HEK293 (cell line): ENCODE data around the gene MACROD1.
A peak's percentile ranks its signal among the peaks of the same experiment; 100 is the strongest.

Experiments used
- EGR2 ChIP-seq: fragments of 450-650 bp; formaldehyde crosslinking; IDR thresholded peaks from 2 replicates; pipeline ENCODE4 v1.5.1; 2016; ENCODE audit warnings: low read depth, missing biosample characterization, missing genetic modification characterization
- KLF1 ChIP-seq: fragments of 450-650 bp; formaldehyde crosslinking; IDR thresholded peaks from 2 replicates; pipeline ENCODE4 v1.5.1; 2016; ENCODE audit warnings: missing biosample characterization, missing genetic modification characterization
- KLF10 ChIP-seq: fragments of 450-650 bp; IDR thresholded peaks from 2 replicates; pipeline ENCODE4 v1.5.1; 2018; ENCODE audit warnings: missing biosample characterization, mild to moderate bottlenecking, missing genetic modification characterization
- KLF7 ChIP-seq: fragments of 450-650 bp; formaldehyde crosslinking; IDR thresholded peaks from 2 replicates; pipeline ENCODE4 v1.5.1; 2016; ENCODE audit warnings: missing biosample characterization, missing genetic modification characterization, borderline replicate concordance
- SETDB1 ChIP-seq: IDR thresholded peaks from one replicate; pipeline ENCODE4 v1.6.1; 2017; ENCODE audit warnings: mild to moderate bottlenecking, low read length, moderate library complexity, mixed read lengths; ENCODE audit not compliant: insufficient read length
- ZBTB8A ChIP-seq: fragments of 450-650 bp; formaldehyde crosslinking; IDR thresholded peaks from 2 replicates; pipeline ENCODE4 v1.5.1; 2016; ENCODE audit warnings: missing biosample characterization, missing genetic modification characterization
- ZNF354C ChIP-seq: fragments of 450-650 bp; formaldehyde crosslinking; IDR thresholded peaks from 2 replicates; pipeline ENCODE4 v1.5.1; 2016; ENCODE audit warnings: missing biosample characterization, missing genetic modification characterization, low read depth, borderline replicate concordance
- ZNF404 ChIP-seq: fragments of 450-650 bp; formaldehyde crosslinking; IDR thresholded peaks from 2 replicates; pipeline ENCODE4 v1.5.1; 2017; ENCODE audit warnings: missing biosample characterization, missing genetic modification characterization
- ZNF416 ChIP-seq: fragments of 450-650 bp; formaldehyde crosslinking; IDR thresholded peaks from 2 replicates; pipeline ENCODE4 v1.5.1; 2016; ENCODE audit warnings: missing biosample characterization, missing genetic modification characterization
- ZNF571 ChIP-seq: fragments of 450-650 bp; formaldehyde crosslinking; IDR thresholded peaks from 2 replicates; pipeline ENCODE4 v1.5.0; 2017; ENCODE audit warnings: missing biosample characterization, missing genetic modification characterization
- ZNF629 ChIP-seq: fragments of 450-650 bp; formaldehyde crosslinking; IDR thresholded peaks from 2 replicates; pipeline ENCODE4 v1.5.1; 2017; ENCODE audit warnings: missing biosample characterization, missing genetic modification characterization
- ZNF76 ChIP-seq: fragments of 450-650 bp; formaldehyde crosslinking; IDR thresholded peaks from 2 replicates; pipeline ENCODE4; 2016; ENCODE audit warnings: low read depth, missing biosample characterization, missing genetic modification characterization, borderline replicate concordance
- ZNF791 ChIP-seq: fragments of 450-650 bp; formaldehyde crosslinking; IDR thresholded peaks from 2 replicates; pipeline ENCODE4 v1.5.1; 2016; ENCODE audit warnings: missing biosample characterization, missing genetic modification characterization
- TF ChIP-seq, protein P1 (sequence below): fragments of 450-650 bp; formaldehyde crosslinking; IDR thresholded peaks from 2 replicates; pipeline ENCODE4 v1.5.1; 2017; ENCODE audit warnings: missing biosample characterization, missing genetic modification characterization
- TF ChIP-seq, protein P2 (sequence below): fragments of 450-650 bp; formaldehyde crosslinking; IDR thresholded peaks from 2 replicates; pipeline ENCODE4 v1.5.1; 2016; ENCODE audit warnings: missing biosample characterization, missing genetic modification characterization
- TF ChIP-seq, protein P3 (sequence below): fragments of 450-650 bp; formaldehyde crosslinking; IDR thresholded peaks from 2 replicates; pipeline ENCODE4 v1.5.1; 2016; ENCODE audit warnings: missing biosample characterization, missing genetic modification characterization
- TF ChIP-seq, protein P4 (sequence below): fragments of 450-650 bp; formaldehyde crosslinking; IDR thresholded peaks from 2 replicates; pipeline ENCODE4 v1.5.1; 2016; ENCODE audit warnings: missing biosample characterization, missing genetic modification characterization, low read depth
- TF ChIP-seq, protein P5 (sequence below): fragments of 450-650 bp; formaldehyde crosslinking; IDR thresholded peaks from 2 replicates; pipeline ENCODE4 v1.5.1; 2016; ENCODE audit warnings: missing biosample characterization, missing genetic modification characterization, borderline replicate concordance
- TF ChIP-seq, protein P6 (sequence below): fragments of 450-650 bp; formaldehyde crosslinking; IDR thresholded peaks from 2 replicates; pipeline ENCODE4 v1.5.1; 2017; ENCODE audit warnings: missing biosample characterization, missing genetic modification characterization

The MACROD1 gene

DNA sequence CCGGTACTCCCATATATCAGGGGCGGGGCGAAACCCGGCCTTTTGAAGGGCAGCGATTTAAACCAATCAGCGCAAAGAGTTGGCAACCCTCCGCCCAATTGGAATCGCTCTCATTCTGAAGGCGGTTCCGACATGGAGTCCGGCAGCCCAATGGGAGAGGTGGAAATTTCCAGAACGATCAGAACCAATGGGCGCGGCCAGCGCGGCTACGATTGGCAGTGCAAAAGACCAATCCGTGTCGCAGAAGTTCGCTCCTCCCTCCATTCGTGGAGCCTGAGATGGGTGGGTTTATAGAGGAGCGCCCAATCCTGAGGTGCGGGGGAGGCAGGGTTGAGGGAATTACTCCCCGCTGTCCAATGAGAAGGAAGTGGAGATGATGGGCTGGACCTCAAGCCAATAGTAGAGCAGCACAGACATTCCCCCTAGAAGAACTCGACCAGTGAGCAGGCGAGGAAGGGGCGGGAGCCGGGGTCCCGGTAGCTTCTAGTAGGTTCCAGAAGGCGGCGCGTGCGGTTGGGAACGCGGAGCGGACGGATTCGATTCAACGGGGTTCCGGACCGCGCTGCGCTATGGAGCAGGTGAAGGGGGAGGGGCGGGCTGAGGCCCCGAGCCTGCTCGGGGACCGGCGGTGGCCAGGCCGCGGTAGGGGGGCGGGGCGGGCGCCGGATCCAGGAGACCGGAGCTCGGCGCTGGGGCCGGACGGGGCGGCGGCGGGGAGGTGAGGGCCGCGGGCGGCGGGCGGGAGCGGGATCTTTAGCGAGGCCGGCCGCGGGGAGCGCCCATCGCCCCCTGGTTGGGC is 20.0 kb upstream of the MACROD1 start, which contains the start of gene STIP1 (continued):
- TF ChIP-seq ZNF629 = no peak
- TF ChIP-seq, protein P1, sequence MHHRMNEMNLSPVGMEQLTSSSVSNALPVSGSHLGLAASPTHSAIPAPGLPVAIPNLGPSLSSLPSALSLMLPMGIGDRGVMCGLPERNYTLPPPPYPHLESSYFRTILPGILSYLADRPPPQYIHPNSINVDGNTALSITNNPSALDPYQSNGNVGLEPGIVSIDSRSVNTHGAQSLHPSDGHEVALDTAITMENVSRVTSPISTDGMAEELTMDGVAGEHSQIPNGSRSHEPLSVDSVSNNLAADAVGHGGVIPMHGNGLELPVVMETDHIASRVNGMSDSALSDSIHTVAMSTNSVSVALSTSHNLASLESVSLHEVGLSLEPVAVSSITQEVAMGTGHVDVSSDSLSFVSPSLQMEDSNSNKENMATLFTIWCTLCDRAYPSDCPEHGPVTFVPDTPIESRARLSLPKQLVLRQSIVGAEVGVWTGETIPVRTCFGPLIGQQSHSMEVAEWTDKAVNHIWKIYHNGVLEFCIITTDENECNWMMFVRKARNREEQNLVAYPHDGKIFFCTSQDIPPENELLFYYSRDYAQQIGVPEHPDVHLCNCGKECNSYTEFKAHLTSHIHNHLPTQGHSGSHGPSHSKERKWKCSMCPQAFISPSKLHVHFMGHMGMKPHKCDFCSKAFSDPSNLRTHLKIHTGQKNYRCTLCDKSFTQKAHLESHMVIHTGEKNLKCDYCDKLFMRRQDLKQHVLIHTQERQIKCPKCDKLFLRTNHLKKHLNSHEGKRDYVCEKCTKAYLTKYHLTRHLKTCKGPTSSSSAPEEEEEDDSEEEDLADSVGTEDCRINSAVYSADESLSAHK (tag by site-specific recombination) = no peak
- TF ChIP-seq ZNF354C = no peak
- TF ChIP-seq KLF1 (tag by site-specific recombination) = peak; percentile 64; the same call in 1 of the 2 replicates
- peak; percentile 72 for TF ChIP-seq EGR2 (tag by site-specific recombination)
- no peak for TF ChIP-seq SETDB1
- TF ChIP-seq, protein P2, sequence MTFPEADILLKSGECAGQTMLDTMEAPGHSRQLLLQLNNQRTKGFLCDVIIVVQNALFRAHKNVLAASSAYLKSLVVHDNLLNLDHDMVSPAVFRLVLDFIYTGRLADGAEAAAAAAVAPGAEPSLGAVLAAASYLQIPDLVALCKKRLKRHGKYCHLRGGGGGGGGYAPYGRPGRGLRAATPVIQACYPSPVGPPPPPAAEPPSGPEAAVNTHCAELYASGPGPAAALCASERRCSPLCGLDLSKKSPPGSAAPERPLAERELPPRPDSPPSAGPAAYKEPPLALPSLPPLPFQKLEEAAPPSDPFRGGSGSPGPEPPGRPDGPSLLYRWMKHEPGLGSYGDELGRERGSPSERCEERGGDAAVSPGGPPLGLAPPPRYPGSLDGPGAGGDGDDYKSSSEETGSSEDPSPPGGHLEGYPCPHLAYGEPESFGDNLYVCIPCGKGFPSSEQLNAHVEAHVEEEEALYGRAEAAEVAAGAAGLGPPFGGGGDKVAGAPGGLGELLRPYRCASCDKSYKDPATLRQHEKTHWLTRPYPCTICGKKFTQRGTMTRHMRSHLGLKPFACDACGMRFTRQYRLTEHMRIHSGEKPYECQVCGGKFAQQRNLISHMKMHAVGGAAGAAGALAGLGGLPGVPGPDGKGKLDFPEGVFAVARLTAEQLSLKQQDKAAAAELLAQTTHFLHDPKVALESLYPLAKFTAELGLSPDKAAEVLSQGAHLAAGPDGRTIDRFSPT (tag by site-specific recombination) = no peak
- TF ChIP-seq, protein P3, sequence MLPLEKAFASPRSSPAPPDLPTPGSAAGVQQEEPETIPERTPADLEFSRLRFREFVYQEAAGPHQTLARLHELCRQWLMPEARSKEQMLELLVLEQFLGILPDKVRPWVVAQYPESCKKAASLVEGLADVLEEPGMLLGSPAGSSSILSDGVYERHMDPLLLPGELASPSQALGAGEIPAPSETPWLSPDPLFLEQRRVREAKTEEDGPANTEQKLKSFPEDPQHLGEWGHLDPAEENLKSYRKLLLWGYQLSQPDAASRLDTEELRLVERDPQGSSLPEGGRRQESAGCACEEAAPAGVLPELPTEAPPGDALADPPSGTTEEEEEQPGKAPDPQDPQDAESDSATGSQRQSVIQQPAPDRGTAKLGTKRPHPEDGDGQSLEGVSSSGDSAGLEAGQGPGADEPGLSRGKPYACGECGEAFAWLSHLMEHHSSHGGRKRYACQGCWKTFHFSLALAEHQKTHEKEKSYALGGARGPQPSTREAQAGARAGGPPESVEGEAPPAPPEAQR (tag by site-specific recombination) = no peak
- TF ChIP-seq, protein P4, sequence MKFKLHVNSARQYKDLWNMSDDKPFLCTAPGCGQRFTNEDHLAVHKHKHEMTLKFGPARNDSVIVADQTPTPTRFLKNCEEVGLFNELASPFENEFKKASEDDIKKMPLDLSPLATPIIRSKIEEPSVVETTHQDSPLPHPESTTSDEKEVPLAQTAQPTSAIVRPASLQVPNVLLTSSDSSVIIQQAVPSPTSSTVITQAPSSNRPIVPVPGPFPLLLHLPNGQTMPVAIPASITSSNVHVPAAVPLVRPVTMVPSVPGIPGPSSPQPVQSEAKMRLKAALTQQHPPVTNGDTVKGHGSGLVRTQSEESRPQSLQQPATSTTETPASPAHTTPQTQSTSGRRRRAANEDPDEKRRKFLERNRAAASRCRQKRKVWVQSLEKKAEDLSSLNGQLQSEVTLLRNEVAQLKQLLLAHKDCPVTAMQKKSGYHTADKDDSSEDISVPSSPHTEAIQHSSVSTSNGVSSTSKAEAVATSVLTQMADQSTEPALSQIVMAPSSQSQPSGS (tag by site-specific recombination) = no peak
- TF ChIP-seq, protein P5, sequence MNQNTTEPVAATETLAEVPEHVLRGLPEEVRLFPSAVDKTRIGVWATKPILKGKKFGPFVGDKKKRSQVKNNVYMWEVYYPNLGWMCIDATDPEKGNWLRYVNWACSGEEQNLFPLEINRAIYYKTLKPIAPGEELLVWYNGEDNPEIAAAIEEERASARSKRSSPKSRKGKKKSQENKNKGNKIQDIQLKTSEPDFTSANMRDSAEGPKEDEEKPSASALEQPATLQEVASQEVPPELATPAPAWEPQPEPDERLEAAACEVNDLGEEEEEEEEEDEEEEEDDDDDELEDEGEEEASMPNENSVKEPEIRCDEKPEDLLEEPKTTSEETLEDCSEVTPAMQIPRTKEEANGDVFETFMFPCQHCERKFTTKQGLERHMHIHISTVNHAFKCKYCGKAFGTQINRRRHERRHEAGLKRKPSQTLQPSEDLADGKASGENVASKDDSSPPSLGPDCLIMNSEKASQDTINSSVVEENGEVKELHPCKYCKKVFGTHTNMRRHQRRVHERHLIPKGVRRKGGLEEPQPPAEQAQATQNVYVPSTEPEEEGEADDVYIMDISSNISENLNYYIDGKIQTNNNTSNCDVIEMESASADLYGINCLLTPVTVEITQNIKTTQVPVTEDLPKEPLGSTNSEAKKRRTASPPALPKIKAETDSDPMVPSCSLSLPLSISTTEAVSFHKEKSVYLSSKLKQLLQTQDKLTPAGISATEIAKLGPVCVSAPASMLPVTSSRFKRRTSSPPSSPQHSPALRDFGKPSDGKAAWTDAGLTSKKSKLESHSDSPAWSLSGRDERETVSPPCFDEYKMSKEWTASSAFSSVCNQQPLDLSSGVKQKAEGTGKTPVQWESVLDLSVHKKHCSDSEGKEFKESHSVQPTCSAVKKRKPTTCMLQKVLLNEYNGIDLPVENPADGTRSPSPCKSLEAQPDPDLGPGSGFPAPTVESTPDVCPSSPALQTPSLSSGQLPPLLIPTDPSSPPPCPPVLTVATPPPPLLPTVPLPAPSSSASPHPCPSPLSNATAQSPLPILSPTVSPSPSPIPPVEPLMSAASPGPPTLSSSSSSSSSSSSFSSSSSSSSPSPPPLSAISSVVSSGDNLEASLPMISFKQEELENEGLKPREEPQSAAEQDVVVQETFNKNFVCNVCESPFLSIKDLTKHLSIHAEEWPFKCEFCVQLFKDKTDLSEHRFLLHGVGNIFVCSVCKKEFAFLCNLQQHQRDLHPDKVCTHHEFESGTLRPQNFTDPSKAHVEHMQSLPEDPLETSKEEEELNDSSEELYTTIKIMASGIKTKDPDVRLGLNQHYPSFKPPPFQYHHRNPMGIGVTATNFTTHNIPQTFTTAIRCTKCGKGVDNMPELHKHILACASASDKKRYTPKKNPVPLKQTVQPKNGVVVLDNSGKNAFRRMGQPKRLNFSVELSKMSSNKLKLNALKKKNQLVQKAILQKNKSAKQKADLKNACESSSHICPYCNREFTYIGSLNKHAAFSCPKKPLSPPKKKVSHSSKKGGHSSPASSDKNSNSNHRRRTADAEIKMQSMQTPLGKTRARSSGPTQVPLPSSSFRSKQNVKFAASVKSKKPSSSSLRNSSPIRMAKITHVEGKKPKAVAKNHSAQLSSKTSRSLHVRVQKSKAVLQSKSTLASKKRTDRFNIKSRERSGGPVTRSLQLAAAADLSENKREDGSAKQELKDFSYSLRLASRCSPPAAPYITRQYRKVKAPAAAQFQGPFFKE (tag by site-specific recombination) = no peak
- no peak for TF ChIP-seq ZNF404
- TF ChIP-seq KLF7 (tag by site-specific recombination) = no peak
- TF ChIP-seq, protein P6, sequence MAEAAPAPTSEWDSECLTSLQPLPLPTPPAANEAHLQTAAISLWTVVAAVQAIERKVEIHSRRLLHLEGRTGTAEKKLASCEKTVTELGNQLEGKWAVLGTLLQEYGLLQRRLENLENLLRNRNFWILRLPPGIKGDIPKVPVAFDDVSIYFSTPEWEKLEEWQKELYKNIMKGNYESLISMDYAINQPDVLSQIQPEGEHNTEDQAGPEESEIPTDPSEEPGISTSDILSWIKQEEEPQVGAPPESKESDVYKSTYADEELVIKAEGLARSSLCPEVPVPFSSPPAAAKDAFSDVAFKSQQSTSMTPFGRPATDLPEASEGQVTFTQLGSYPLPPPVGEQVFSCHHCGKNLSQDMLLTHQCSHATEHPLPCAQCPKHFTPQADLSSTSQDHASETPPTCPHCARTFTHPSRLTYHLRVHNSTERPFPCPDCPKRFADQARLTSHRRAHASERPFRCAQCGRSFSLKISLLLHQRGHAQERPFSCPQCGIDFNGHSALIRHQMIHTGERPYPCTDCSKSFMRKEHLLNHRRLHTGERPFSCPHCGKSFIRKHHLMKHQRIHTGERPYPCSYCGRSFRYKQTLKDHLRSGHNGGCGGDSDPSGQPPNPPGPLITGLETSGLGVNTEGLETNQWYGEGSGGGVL (tag by site-specific recombination) = no peak
- TF ChIP-seq ZNF571 = no peak
- TF ChIP-seq ZNF416 = no peak
- TF ChIP-seq ZNF76 = no peak
- 0 out of 2 replicates have a peak, but pooled peaks have one; percentile 5 for TF ChIP-seq KLF10 (tag by site-specific recombination)
- TF ChIP-seq ZNF791 = no peak
- TF ChIP-seq ZBTB8A (tag by site-specific recombination) = no peak
